ENCODE results near the gene PRCP. TPM values are rescaled to one million over a fixed set of nuclear protein-coding genes. Genes with fewer than 3 reads are reported as not detected.

PRCP gene
- total RNA-seq, 3 donors from 2014 or later: 54.4 to 87.7 (median 61.8) TPM

DNA sequence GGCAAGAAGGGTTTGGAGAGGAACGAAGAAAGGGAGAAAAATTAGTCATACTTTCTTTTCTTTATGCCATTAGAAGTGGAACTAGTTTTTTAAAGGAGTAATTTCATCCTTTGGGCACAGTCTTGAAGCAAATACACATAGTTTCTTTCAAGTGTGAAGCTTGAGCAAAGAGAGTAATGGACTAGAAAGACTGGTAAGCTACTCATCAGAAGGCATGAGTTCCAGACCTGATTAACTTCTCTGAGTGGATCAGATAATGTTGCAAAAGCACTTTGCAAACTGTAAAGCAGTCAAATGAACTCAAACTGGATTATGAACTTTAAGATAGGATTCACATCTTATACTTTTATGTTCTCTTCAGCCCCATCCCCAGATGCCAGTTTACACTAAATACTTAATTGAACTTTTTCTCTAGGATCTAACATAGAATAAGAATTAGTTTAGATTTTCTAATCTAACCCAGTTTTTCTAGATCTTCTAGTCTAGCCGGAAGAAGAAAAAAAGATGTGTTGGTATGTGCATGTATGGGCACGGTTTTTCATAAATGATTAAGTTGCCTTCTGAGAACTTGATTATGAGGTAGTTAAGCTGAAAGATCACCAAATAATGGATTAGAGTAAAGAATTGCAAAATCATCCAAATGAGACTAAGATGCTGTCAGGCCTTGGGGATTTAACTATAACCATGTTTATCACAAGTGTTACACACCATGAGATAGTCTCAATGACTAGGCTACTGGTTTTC lies 3.8 kb upstream of the PRCP start:
- TF ChIP-seq, protein P1, sequence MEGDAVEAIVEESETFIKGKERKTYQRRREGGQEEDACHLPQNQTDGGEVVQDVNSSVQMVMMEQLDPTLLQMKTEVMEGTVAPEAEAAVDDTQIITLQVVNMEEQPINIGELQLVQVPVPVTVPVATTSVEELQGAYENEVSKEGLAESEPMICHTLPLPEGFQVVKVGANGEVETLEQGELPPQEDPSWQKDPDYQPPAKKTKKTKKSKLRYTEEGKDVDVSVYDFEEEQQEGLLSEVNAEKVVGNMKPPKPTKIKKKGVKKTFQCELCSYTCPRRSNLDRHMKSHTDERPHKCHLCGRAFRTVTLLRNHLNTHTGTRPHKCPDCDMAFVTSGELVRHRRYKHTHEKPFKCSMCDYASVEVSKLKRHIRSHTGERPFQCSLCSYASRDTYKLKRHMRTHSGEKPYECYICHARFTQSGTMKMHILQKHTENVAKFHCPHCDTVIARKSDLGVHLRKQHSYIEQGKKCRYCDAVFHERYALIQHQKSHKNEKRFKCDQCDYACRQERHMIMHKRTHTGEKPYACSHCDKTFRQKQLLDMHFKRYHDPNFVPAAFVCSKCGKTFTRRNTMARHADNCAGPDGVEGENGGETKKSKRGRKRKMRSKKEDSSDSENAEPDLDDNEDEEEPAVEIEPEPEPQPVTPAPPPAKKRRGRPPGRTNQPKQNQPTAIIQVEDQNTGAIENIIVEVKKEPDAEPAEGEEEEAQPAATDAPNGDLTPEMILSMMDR (IDR thresholded peaks at IDR 0.05): no peak
- TF ChIP-seq POLR2A (IDR thresholded peaks at IDR 0.05): no peak
- no peak for TF ChIP-seq POLR2AphosphoS5 (IDR thresholded peaks at IDR 0.05)
- intact Hi-C loops (cut with DNase I; ENCODE audit: low total_unique reads): no loop called here
- DNase-seq (ENCODE audit: low spot score in 2 of 2): no peak
- Histone ChIP-seq H3K36me3 (no peaks in the 10 kb centered on the region), H3K9me3 (no peaks in the 10 kb centered on the region), H3K27me3 (no peaks in the 10 kb centered on the region), H3K4me3 (no peak overlapping the region), H3K27ac (no peak overlapping the region), H3K4me1 (peaks cover 0 to 11% of the 10 kb centered on the region in 2 donors)

DNA sequence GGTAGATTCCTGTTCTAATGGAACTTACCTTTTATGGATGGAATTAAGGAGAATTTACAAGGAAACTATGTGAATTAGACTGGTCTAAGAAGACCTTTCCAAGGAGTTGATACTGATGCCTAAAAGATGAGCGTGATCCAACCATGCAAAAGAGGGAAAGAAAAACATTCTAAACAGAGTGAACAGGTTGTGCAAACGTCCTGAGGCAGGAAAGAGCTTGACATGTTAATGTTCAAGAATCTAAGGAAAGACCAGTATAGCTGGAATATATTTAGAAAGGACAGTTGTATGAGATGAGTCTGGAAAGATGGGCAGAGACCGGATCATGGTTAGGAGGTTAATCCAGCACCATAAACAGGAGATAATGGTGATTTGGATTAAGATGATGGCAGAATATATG lies 2.6 kb upstream of the PRCP start:
- H3K9me3 ChIP-seq: no peaks in the 10 kb centered on the region
- no peak overlapping the region for H3K27ac ChIP-seq
- no peaks in the 10 kb centered on the region for H3K27me3 ChIP-seq
- intact Hi-C loops (cut with DNase I; ENCODE audit: low total_unique reads): no loop called here
- TF ChIP-seq POLR2A (IDR thresholded peaks at IDR 0.05) (no peak), POLR2AphosphoS5 (IDR thresholded peaks at IDR 0.05) (no peak)
- TF ChIP-seq, protein P1 (IDR thresholded peaks at IDR 0.05): no peak
- H3K4me1 ChIP-seq: peaks cover 0 to 18% of the 10 kb centered on the region in 2 donors
- no peak overlapping the region for H3K4me3 ChIP-seq
- no peaks in the 10 kb centered on the region for H3K36me3 ChIP-seq
- DNase-seq (ENCODE audit: low spot score in 2 of 2): no peak

DNA sequence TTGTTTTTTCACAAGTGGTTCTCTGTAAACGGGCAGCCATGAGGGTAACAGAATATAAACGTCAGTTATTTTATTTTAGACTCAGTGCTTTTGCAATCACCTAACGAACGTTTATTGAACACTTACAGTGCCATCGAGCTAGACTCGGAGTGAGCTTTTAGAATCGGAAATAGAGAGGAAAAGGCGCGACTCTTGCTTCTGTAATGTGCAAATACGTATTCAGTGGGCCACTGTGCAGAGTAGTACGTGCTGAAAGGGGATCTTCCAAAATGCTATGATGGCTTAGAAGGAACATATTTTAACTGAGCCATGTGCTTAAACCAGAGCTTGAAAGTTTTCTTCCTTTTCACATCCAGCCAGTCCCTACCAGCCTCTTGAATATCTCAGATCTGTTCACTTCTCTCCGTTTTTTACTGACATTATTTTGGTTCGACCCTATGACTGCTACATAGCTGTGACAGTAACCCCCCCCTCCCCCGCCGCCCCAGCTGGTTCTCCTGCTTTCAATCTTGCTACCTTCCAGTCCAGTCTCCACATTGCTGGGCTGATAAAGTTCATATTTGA lies 1.8 kb upstream of the PRCP start:
- TF ChIP-seq, protein P1 (IDR thresholded peaks at IDR 0.05): no peak
- TF ChIP-seq POLR2A (IDR thresholded peaks at IDR 0.05) (no peak), POLR2AphosphoS5 (IDR thresholded peaks at IDR 0.05) (no peak)
- no peak overlapping the region for H3K27ac ChIP-seq
- peak overlapping the region; percentile 62 to 94 (median 67) for H3K4me3 ChIP-seq
- H3K4me1 ChIP-seq: peaks cover 0 to 18% of the 10 kb centered on the region in 2 donors
- no peak for DNase-seq (ENCODE audit: low spot score in 2 of 2)
- intact Hi-C loops (cut with DNase I; ENCODE audit: low total_unique reads): no loop called here
- H3K36me3 ChIP-seq: no peaks in the 10 kb centered on the region
- no peaks in the 10 kb centered on the region for H3K9me3 ChIP-seq
- no peaks in the 10 kb centered on the region for H3K27me3 ChIP-seq

DNA sequence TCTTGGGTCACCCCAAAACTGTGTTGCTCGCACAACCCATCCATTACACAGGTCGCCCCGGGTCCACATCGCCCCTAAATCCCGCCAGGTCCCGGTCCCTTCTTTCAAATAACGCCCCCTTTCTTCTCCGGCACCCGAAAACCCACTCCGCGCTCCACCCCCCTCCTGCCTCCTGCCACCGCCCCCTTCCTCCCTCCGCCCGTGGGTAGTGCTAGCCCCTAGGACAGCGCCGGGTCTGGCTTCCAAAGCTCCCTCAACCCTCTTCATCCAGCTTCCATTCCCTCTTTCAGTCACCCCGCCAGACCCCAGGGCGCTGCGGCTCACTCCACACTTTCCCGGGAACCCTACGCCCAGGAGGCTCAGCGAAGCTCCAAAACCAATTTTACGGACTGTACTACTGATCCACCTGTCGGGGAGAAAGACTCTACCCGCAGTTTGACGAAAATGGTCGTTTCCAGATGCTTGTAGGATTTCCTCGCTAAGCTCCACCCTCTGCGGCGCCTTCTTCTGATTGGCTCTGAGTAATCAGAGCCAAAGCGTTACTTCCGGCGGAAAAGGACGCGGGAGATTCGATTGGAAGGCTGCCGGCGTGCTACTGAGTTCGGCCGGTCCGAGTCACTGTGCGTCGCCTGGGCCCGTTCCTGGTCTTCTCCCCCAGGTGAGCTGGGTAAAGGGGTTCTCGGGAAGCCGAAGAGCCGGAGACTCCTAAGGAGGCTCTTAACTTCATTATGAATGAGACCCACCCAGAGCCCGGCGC lies 1.1 kb upstream of the PRCP start, which contains the start of gene DDIAS:
DDIAS (plus strand) TSS at position 572 of the 757 bp plus-strand sequence. CDS start 13,003 bp downstream, outside the sequence.
- intact Hi-C loops (cut with DNase I; ENCODE audit: low total_unique reads): no loop called here

More for the DNA sequence above, 1.1 kb upstream of the PRCP start, which contains the start of gene DDIAS:
- Histone ChIP-seq H3K4me1 (peaks cover 0 to 18% of the 10 kb centered on the region in 2 donors), H3K27ac (peak within 1 kb of the TSS; percentile 91 to 98), H3K36me3 (no peaks in the 10 kb centered on the region), H3K9me3 (no peaks in the 10 kb centered on the region), H3K4me3 (peak within 1 kb of the TSS; percentile 62 to 94 (median 67)), H3K27me3 (no peaks in the 10 kb centered on the region)
- TF ChIP-seq, protein P1 (IDR thresholded peaks at IDR 0.05): no peak
- peak; percentile 77 for TF ChIP-seq POLR2A (IDR thresholded peaks at IDR 0.05)
- peak; percentile 83 to 84 (median 84) for TF ChIP-seq POLR2AphosphoS5 (IDR thresholded peaks at IDR 0.05)
- DNase-seq (ENCODE audit: low spot score in 2 of 2): peak; percentile 94 to 96

All from breast epithelium (tissue), 4 donors.